Measurements from ENCODE around the gene OR5H14.
"Not testable (repeated sequence)": the region's sequence is repeated elsewhere in the genome, so short reads cannot be mapped to it uniquely, and the experiment has no call there.

OR5H14 gene

GRCh38 chr3:98140531-98140930 lies 6.7 kb upstream of the OR5H14 start:
- H3K9me3 ChIP-seq (ENCODE audit: control insufficient read depth, low read length) = no peaks in the 10 kb centered on the region
- H3K36me3 ChIP-seq (ENCODE audit: control insufficient read depth, insufficient read depth, low read length) = no peaks in the 10 kb centered on the region
- H3K4me2 ChIP-seq (ENCODE audit: low read length) = no peak overlapping the region
- H2AFZ ChIP-seq = no peak overlapping the region
- no peak overlapping the region for H3K27ac ChIP-seq
- no peak for TF ChIP-seq CTCF (IDR thresholded peaks at IDR 0.05)
- H3K4me1 ChIP-seq = no peaks in the 10 kb centered on the region
- no peak overlapping the region for H3K9ac ChIP-seq
- H3K27me3 ChIP-seq (ENCODE audit: control insufficient read depth, insufficient read depth, low read length) = no peaks in the 10 kb centered on the region
- no peak overlapping the region for H3K4me3 ChIP-seq (ENCODE audit: low read depth, low read length)
- H3K79me2 ChIP-seq = no peaks in the 10 kb centered on the region

- no peaks in the 10 kb centered on the region for H3K27me3 ChIP-seq (ENCODE audit: control insufficient read depth, insufficient read depth, low read length)
- H3K4me1 ChIP-seq = no peaks in the 10 kb centered on the region
- no peaks in the 10 kb centered on the region for H3K36me3 ChIP-seq (ENCODE audit: control insufficient read depth, insufficient read depth, low read length)
- no peak for TF ChIP-seq CTCF (IDR thresholded peaks at IDR 0.05)
- H3K4me2 ChIP-seq (ENCODE audit: low read length) = no peak overlapping the region
- H3K27ac ChIP-seq = no peak overlapping the region
- no peaks in the 10 kb centered on the region for H3K9me3 ChIP-seq (ENCODE audit: control insufficient read depth, low read length)
- no peaks in the 10 kb centered on the region for H3K79me2 ChIP-seq
- H3K4me3 ChIP-seq (ENCODE audit: low read depth, low read length) = no peak overlapping the region
- H2AFZ ChIP-seq = no peak overlapping the region
- no peak overlapping the region for H3K9ac ChIP-seq
Observed at GRCh38 chr3:98148751-98149150, 1.5 kb downstream of the OR5H14 start.

- H3K27me3 ChIP-seq (ENCODE audit: control insufficient read depth, insufficient read depth, low read length); H3K36me3 ChIP-seq (ENCODE audit: control insufficient read depth, insufficient read depth, low read length); H3K9ac ChIP-seq; H3K79me2 ChIP-seq; H3K9me3 ChIP-seq (ENCODE audit: control insufficient read depth, low read length); H3K4me3 ChIP-seq (ENCODE audit: low read depth, low read length); H3K27ac ChIP-seq; H2AFZ ChIP-seq; H3K4me1 ChIP-seq; H3K4me2 ChIP-seq (ENCODE audit: low read length): not testable (repeated sequence)
Observed at GRCh38 chr3:98149456-98149855, 2.2 kb downstream of the OR5H14 start.

- H3K79me2 ChIP-seq = no peaks in the 10 kb centered on the region
- no peaks in the 10 kb centered on the region for H3K27me3 ChIP-seq (ENCODE audit: control insufficient read depth, insufficient read depth, low read length)
- no peak overlapping the region for H3K4me3 ChIP-seq (ENCODE audit: low read depth, low read length)
- H2AFZ ChIP-seq = peak overlapping the region; percentile 30
- H3K9me3 ChIP-seq (ENCODE audit: control insufficient read depth, low read length) = no peaks in the 10 kb centered on the region
- no peak overlapping the region for H3K27ac ChIP-seq
- no peak for TF ChIP-seq CTCF (IDR thresholded peaks at IDR 0.05)
- no peaks in the 10 kb centered on the region for H3K4me1 ChIP-seq
- no peak overlapping the region for H3K9ac ChIP-seq
- no peaks in the 10 kb centered on the region for H3K36me3 ChIP-seq (ENCODE audit: control insufficient read depth, insufficient read depth, low read length)
- H3K4me2 ChIP-seq (ENCODE audit: low read length) = no peak overlapping the region
Observed at GRCh38 chr3:98151241-98151640, 4.0 kb downstream of the OR5H14 start.

GRCh38 chr3:98166396-98166795 lies 19.1 kb downstream of the OR5H14 start, which contains the start of gene OR5H15:
Gene OR5H15 (plus strand): TSS chr3:98166696. CDS start chr3:98168700, 2,004 bp downstream.
- no peaks in the 10 kb centered on the region for H3K27me3 ChIP-seq (ENCODE audit: control insufficient read depth, insufficient read depth, low read length)
- H3K36me3 ChIP-seq (ENCODE audit: control insufficient read depth, insufficient read depth, low read length) = no peaks in the 10 kb centered on the region
- no peak within 1 kb of the TSS for H3K9ac ChIP-seq
- H3K4me1 ChIP-seq = no peaks in the 10 kb centered on the region
- TF ChIP-seq CTCF (IDR thresholded peaks at IDR 0.05) = no peak
- H3K4me3 ChIP-seq (ENCODE audit: low read depth, low read length) = no peak within 1 kb of the TSS
- H3K4me2 ChIP-seq (ENCODE audit: low read length) = no peak within 1 kb of the TSS
- no peak within 1 kb of the TSS for H3K27ac ChIP-seq
- H2AFZ ChIP-seq = no peak within 1 kb of the TSS
- no peaks in the 10 kb centered on the region for H3K9me3 ChIP-seq (ENCODE audit: control insufficient read depth, low read length)
- H3K79me2 ChIP-seq = no peaks in the 10 kb centered on the region
